Stimulated activated CD4-positive, alpha-beta T cell treated with anti-CD3 and anti-CD28 coated beads, TNF-alpha, amount 100 ng/mL, for 48 hours (primary cell): ENCODE measurements around the gene CLDN2.
"Not testable (repeated sequence)": the region's sequence is repeated elsewhere in the genome, so short reads cannot be mapped to it uniquely, and the experiment has no call there.

Experiments
- DNase-seq, 3 donors: peaks; one replicate each; pipeline ENCODE4 v3.0.0-alpha.2; 2020; ENCODE audit warnings: low read depth in 3 of 3

The CLDN2 gene

GRCh38 chrX:106959901-106960300 is 39.7 kb downstream of the CLDN2 start:
- DNase-seq: no peak

DNA sequence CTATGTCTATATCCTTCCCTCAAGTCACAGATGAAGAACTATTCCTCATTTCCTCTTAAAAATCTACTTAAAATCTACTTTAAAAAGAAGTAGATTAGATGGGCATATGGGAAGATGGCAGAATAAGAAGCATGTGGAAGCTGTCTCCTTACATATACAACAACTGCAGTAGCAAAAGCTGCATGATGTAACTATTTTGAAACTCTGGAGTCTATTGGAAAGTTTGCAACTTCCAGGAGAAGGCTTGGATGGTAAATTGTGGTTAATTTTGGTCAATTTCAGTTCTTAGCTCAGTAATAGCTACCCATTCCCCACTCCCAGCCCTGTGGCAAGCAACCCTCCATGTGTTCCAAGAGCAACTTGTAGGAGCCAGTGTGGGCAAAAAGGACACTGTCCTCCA is 42.9 kb downstream of the CLDN2 start:
- DNase-seq: no peak

GRCh38 chrX:106964290-106964689 is 44.1 kb downstream of the CLDN2 start:
- DNase-seq: no peak

GRCh38 chrX:106966547-106966946 is 46.3 kb downstream of the CLDN2 start:
- not testable (repeated sequence) for DNase-seq

- no peak for DNase-seq
These were observed 52.7 kb downstream of the CLDN2 start for GRCh38 chrX:106972896-106973295.

- no peak for DNase-seq
These were observed 53.4 kb downstream of the CLDN2 start for GRCh38 chrX:106973433-106974149.

DNA sequence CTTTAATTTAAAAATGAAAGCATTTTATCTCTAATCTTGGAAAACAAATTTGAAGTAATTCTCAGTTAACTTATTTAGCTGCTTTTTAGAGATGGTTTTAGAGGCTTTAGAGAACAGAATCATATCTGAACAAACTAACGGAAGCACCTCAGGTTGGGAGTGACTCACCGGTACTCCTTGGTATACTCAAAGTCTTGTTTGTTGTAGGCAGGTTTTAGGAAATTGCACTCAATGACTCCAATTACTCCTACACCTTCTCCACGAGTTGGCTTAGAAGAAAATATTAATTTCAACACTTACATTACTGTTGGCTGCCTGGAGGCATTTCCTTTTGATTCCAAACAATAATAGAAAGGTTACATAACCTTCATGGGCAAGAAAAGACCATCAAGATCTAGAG is 56.2 kb downstream of the CLDN2 start:
- no peak for DNase-seq
